Small intestine (tissue), 7 donors: ENCODE results near the gene RYR2. TPM values are rescaled to one million over a fixed set of nuclear protein-coding genes. Genes with fewer than 3 reads are reported as not detected.
A peak's percentile ranks its signal among the peaks of the same experiment; 100 is the strongest.
"Not testable (repeated sequence)": the region's sequence is repeated elsewhere in the genome, so short reads cannot be mapped to it uniquely, and the experiment has no call there.

Experiments used
- DNase-seq, 2 donors: peaks; one replicate each; pipeline versions ENCODE4 v3.0.0 to v3.0.0-alpha.2; 2013
- FAIRE-seq: peaks from 2 replicates; lab custom pipeline; 2012; peaks lifted over from hg19 to GRCh38; lab: Jason Lieb, UNC
- H3K27ac ChIP-seq, 3 donors: one replicate each; pipeline ENCODE4 v1.5.1; 2013; ENCODE audit warnings: low read length in 2 of 3, mild to moderate bottlenecking in 2 of 3, control low read depth in 1 of 3, inconsistent platforms in 1 of 3, low read depth in 1 of 3, moderate library complexity in 1 of 3
- H3K27me3 ChIP-seq, 3 donors: one replicate each; pipeline ENCODE4 v1.6.1; 2013; ENCODE audit warnings: low read length in 3 of 3, inconsistent platforms in 1 of 3; ENCODE audit not compliant: control insufficient read depth in 3 of 3, insufficient read depth in 3 of 3
- H3K36me3 ChIP-seq, 3 donors: one replicate each; pipeline ENCODE4 v1.6.1; 2013; ENCODE audit warnings: low read length in 3 of 3, inconsistent platforms in 1 of 3, low read depth in 1 of 3, mild to moderate bottlenecking in 1 of 3, moderate library complexity in 1 of 3; ENCODE audit not compliant: control insufficient read depth in 3 of 3, insufficient read depth in 2 of 3
- H3K4me1 ChIP-seq, 3 donors: one replicate each; pipeline ENCODE4 v1.6.1; 2013; ENCODE audit warnings: low read length in 2 of 3, inconsistent platforms in 1 of 3, low read depth in 1 of 3, mild to moderate bottlenecking in 1 of 3, moderate library complexity in 1 of 3; ENCODE audit not compliant: control insufficient read depth in 3 of 3, insufficient read depth in 2 of 3
- H3K4me3 ChIP-seq, 3 donors: one replicate each; pipeline ENCODE4 v1.5.1; 2013; ENCODE audit warnings: low read length in 3 of 3, control low read depth in 1 of 3, inconsistent platforms in 1 of 3, low read depth in 1 of 3, mild to moderate bottlenecking in 1 of 3, moderate library complexity in 1 of 3
- H3K9me3 ChIP-seq, 2 donors: one replicate each; pipeline ENCODE4 v1.6.1; 2013; ENCODE audit warnings: low read depth in 1 of 2, low read length in 1 of 2; ENCODE audit not compliant: control insufficient read depth in 2 of 2, insufficient read depth in 1 of 2
- WGBS, 3 donors: extraction: QIAGEN DNeasy Blood & Tissue Kit; methylation state at CpG; one replicate each; pipeline ENCODE4 v1.1.7; 2013; 5-methylcytosine and 5-hydroxymethylcytosine counted together
- polyA plus RNA-seq, 4 donors: library from polyadenylated mRNA; stranded (reverse) in 3 of 4; unstranded in 1 of 4; fragments of 200-250 nt in 3 of 4; fragments of 120-200 nt in 1 of 4; gene quantifications; one replicate each; pipeline versions ENCODE4 v1.2.1 to v1.2.3, GENCODE V29; 2013
- donor health status: healthy with polysubstance abuse.
- donor health status: control.
- donor health status: control.
- donor health status: Bipolar disorder and iron deficiency.
- donor health status: healthy.

RYR2 gene
- polyA plus RNA-seq, 4 donors: 0.22 to 1.5 (median 0.62) TPM

- FAIRE-seq, DNase-seq, H3K36me3 ChIP-seq, H3K9me3 ChIP-seq, H3K27ac ChIP-seq, H3K27me3 ChIP-seq, H3K4me3 ChIP-seq, H3K4me1 ChIP-seq: not testable (repeated sequence)
- WGBS, 3 donors: 85 to 94% (median 91%) methylated on average over 3 of the region's 3 CpGs
These were observed 801.5 kb downstream of the RYR2 start for GRCh38 chr1:237843516-237843915.

- Histone ChIP-seq H3K27ac (no peak overlapping the region), H3K4me3 (no peak overlapping the region), H3K36me3 (no peaks in the 10 kb centered on the region), H3K4me1 (no peaks in the 10 kb centered on the region), H3K9me3 (no peaks in the 10 kb centered on the region), H3K27me3 (no peaks in the 10 kb centered on the region)
- FAIRE-seq: no peak
- 18 to 22% (median 18%) methylated on average over 6 of the region's 6 CpGs for whole genome bisulfite sequencing, 3 donors
- peak; percentile 45 to 48 for DNase-seq
These were observed 809.3 kb downstream of the RYR2 start for GRCh38 chr1:237851210-237851845.

GRCh38 chr1:237852342-237852741, 810.4 kb downstream of the RYR2 start:
- FAIRE-seq: no peak
- no peaks in the 10 kb centered on the region for H3K27me3 ChIP-seq

GRCh38 chr1:237857455-237857854, 815.5 kb downstream of the RYR2 start:
- Histone ChIP-seq H3K36me3 (no peaks in the 10 kb centered on the region), H3K27ac (no peak overlapping the region), H3K4me3 (no peak overlapping the region), H3K4me1 (no peaks in the 10 kb centered on the region), H3K27me3 (no peaks in the 10 kb centered on the region), H3K9me3 (no peaks in the 10 kb centered on the region)
- FAIRE-seq (no peak), DNase-seq (no peak)
- WGBS, 3 donors: 82 to 95% (median 83%) methylated on average over 7 of the region's 7 CpGs

More at GRCh38 chr1:237852342-237852741, 810.4 kb downstream of the RYR2 start:
- Histone ChIP-seq H3K27ac (no peak overlapping the region), H3K4me3 (no peak overlapping the region), H3K36me3 (no peaks in the 10 kb centered on the region), H3K9me3 (no peaks in the 10 kb centered on the region), H3K4me1 (no peaks in the 10 kb centered on the region)
- DNase-seq: no peak
- WGBS, 3 donors: 39 to 59% (median 56%) methylated on average over 3 of the region's 3 CpGs

- Histone ChIP-seq H3K27ac (no peak overlapping the region), H3K36me3 (no peaks in the 10 kb centered on the region), H3K4me3 (no peak overlapping the region), H3K9me3 (no peaks in the 10 kb centered on the region), H3K4me1 (no peaks in the 10 kb centered on the region), H3K27me3 (no peaks in the 10 kb centered on the region)
- DNase-seq (no peak), FAIRE-seq (no peak)
- 46 to 63% (median 50%) methylated on average over 4 of the region's 4 CpGs for WGBS, 3 donors
These were observed 817.0 kb downstream of the RYR2 start for GRCh38 chr1:237858992-237859391.

GRCh38 chr1:237861944-237862343, 820.0 kb downstream of the RYR2 start:
- H3K9me3 ChIP-seq: no peaks in the 10 kb centered on the region
- no peaks in the 10 kb centered on the region for H3K36me3 ChIP-seq
- no peak for FAIRE-seq
- 75 to 81% (median 81%) methylated on average over 8 of the region's 8 CpGs for WGBS, 3 donors
- H3K4me1 ChIP-seq: peaks cover 0 to 4% (median 2%) of the 10 kb centered on the region in 3 donors
- H3K4me3 ChIP-seq: no peak overlapping the region
- H3K27me3 ChIP-seq: no peaks in the 10 kb centered on the region
- no peak for DNase-seq
- no peak overlapping the region for H3K27ac ChIP-seq

- FAIRE-seq (no peak), DNase-seq (no peak)
- Histone ChIP-seq H3K4me3 (no peak overlapping the region), H3K36me3 (no peaks in the 10 kb centered on the region), H3K27me3 (no peaks in the 10 kb centered on the region), H3K4me1 (peaks cover 0 to 4% (median 2%) of the 10 kb centered on the region in 3 donors), H3K9me3 (no peaks in the 10 kb centered on the region), H3K27ac (no peak overlapping the region)
- 63 to 86% (median 79%) methylated on average over 2 of the region's 2 CpGs for WGBS, 3 donors
These were observed 821.2 kb downstream of the RYR2 start for GRCh38 chr1:237863234-237863633.

GRCh38 chr1:237864338-237865244, 822.6 kb downstream of the RYR2 start:
- FAIRE-seq (no peak), DNase-seq (peak; percentile 67 to 86)
- Histone ChIP-seq H3K27me3 (no peaks in the 10 kb centered on the region), H3K4me3 (no peak overlapping the region), H3K27ac (no peak overlapping the region), H3K4me1 (peaks cover 0 to 8% (median 2%) of the 10 kb centered on the region in 3 donors), H3K9me3 (no peaks in the 10 kb centered on the region), H3K36me3 (no peaks in the 10 kb centered on the region)
- WGBS, 3 donors: 12 to 16% (median 13%) methylated on average over 25 of the region's 25 CpGs
